Keratinocyte (primary cell): ENCODE measurements around the gene RNF166.

Source experiments
- CTCF ChIP-seq, 3 experiments: IDR thresholded peaks in 1 of 3; conservative IDR thresholded peaks in 1 of 3; optimal IDR thresholded peaks in 1 of 3; 2 replicates in 2 of 3; 3 replicates in 1 of 3; pipeline versions ENCODE3 to v1.5.1; 2011; ENCODE audit warnings: low read length in 3 of 3, mild to moderate bottlenecking in 3 of 3, moderate library complexity in 2 of 3, control low read depth in 1 of 3, inconsistent platforms in 1 of 3; ENCODE audit not compliant: insufficient read depth in 2 of 3; ENCODE audit errors: extremely low read depth in 1 of 3
- EZH2 ChIP-seq: IDR thresholded peaks from one replicate; pipeline ENCODE4 v1.6.1; 2012; ENCODE audit warnings: inconsistent platforms, mild to moderate bottlenecking, low read length, moderate library complexity

- TF ChIP-seq CTCF (optimal IDR thresholded peaks at IDR 0.05 in 1 of 3, IDR thresholded peaks at IDR 0.05 in 1 of 3, conservative IDR thresholded peaks at IDR 0.05 in 1 of 3; ENCODE audit: extremely low read depth in 1 of 3, insufficient read depth in 2 of 3, low read length in 3 of 3) (no peak), EZH2 (no peak)
These were observed 24.3 kb downstream of the RNF166 start for GRCh38 chr16:88681709-88682451.
